NCI-H187 treated with DMSO at 0.1 percent for 48 hours (cell line): ENCODE data around the gene MFNG.
"Not testable (repeated sequence)": the region's sequence is repeated elsewhere in the genome, so short reads cannot be mapped to it uniquely, and the experiment has no call there.

Experiments used
- DNase-seq: peaks from one replicate; lab custom pipeline; 2025; lab: John Stamatoyannopoulos, UW

Gene MFNG

GRCh38 chr22:37486224-37486845 lies at the start of gene MFNG:
Gene MFNG (minus strand): TSS chr22:37486384. CDS start chr22:37486177, 207 bp downstream.
- DNase-seq = no peak

DNA sequence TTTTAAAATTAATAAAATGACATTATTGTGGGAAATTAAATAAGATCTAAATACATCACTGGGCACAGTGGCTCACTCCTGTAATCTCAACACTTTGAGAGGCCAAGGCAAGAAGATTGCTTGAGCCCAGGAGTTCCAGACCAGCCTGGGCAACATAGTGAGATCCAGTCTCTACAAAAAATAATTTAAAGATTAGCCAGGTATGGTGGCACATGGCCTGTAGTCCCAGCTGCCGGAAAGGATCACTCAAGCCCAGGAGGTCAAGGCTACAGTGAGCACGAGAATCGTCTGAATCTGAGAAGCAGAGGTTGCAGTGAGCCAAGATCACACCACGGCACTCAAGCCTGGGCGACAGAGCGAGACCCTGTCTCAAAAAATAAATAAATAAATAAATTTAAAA lies 49.0 kb upstream of the MFNG start:
- no peak for DNase-seq

DNA sequence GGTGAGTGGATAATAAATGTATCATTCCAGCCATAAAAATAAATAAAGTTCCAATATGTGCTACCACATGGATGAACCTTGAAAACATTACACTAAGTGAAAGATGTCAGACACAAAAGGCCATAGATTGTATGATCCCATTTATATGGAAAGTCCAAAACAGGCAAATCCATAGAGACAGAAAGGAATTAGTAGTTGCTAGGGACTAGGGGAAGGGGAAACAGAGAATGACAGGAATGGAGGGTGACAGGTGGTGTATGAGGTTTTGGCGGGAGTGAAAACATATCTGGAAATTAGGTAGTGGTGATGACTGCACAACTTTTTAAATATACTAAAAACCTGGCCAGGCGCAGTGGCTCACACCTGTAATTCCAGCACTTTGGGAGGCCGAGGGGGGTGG lies 48.3 kb upstream of the MFNG start:
- no peak for DNase-seq

- no peak for DNase-seq
Observed at GRCh38 chr22:37533995-37534394, 47.8 kb upstream of the MFNG start.

GRCh38 chr22:37529652-37530345 lies 43.6 kb upstream of the MFNG start:
- DNase-seq = no peak

DNA sequence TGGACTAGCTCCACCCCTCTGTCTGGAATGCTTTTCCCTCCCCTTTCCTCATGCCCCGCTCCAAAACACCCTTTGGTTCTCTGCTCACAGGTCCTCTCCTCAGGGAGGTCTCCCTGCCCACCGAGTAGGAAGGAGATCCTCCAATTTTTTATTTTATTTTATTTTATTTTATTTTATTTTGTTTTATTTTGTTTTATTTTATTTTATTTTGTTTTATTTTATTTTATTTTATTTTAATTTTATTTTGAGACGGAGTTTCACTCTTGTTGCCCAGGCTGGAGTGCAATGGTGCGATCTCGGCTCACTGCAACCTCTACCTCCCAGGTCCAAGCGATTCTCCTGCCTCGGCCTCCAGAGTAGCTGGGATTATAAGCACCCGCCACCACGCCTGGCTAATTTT lies 41.8 kb upstream of the MFNG start:
- not testable (repeated sequence) for DNase-seq

DNA sequence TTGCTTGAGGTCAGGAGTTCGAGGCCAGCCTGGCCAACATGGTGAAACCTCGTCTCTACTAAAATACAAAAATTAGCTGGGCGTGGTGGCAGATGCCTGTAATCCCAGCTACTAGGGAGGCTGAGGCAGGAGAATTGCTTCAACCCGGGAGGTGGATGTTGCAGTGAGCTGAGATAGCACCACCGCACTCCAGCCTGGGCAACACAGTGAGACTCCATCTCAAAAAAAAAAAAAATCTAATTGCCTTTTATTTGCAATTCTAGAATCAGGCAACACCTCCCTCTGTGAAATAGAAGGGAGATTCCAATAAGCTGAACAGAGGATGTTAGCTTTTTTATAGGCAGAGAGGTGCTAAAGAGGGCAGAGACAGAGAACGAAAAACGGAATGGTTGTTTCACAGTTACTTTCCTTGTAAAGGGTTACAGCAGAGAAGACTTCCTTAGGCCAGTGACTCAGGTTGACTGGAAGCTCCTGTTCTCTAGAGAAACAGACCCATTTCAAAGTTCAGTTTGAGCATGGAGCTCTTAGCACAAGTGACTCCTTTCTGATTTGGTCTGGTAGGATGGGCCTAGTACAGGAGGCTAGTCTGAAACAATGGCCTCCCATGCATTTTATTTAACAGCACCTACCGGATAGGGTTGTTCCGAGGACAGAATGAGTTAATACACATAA lies 41.0 kb upstream of the MFNG start:
- not testable (repeated sequence) for DNase-seq

DNA sequence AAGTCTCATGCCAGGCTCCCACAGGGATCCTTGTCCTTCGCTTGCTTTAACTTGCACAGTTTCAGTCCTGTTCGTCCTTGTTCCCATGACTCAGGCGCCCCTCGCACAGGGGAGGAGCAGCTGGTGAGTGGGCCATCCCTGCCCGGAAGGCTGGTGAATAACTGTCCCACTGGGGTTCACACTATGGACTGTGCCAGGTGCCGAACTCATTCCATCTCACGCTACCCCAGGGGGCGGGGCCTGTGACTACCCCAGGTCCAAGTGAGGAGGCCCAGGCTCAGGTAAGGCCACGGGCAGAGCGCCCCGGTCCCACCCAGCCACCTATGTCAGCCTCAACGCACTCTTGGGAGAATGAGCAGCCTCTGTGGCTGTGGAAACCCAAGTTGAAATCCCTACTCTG lies 40.2 kb upstream of the MFNG start:
- no peak for DNase-seq

DNA sequence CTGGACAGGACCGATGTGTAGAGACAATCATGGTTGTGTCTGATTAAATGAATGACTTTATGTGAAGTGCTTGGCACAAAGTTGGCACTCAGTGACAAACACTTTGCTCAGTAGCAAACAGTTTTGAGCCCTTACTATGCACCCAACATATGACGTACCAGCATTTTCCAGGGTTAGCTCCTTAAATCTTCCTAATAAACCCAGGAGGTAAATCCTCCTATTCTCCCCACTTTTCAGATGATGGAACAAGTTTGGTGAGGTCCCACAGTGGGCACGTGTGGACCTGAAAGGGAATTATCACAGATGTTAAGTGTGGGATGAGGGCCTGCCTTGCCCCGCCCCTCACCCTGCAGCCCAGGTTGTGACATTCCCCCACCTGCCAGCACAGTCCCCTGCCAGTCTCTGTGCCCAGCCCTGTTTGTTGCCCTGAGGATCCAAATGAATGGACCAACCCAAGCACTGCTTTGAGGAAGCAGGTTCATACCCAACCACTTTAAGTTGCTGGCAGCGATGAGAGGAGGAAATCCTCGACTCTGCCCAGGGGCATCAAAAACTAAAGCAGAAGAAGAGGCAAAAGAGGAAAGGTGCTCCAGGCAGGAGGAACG lies 39.7 kb upstream of the MFNG start:
- DNase-seq = no peak

- no peak for DNase-seq
Observed at GRCh38 chr22:37525073-37525745, 39.0 kb upstream of the MFNG start.

- DNase-seq = no peak
Observed at GRCh38 chr22:37522482-37522881, 36.3 kb upstream of the MFNG start.

- no peak for DNase-seq
Observed at GRCh38 chr22:37521236-37521739, 35.1 kb upstream of the MFNG start.

DNA sequence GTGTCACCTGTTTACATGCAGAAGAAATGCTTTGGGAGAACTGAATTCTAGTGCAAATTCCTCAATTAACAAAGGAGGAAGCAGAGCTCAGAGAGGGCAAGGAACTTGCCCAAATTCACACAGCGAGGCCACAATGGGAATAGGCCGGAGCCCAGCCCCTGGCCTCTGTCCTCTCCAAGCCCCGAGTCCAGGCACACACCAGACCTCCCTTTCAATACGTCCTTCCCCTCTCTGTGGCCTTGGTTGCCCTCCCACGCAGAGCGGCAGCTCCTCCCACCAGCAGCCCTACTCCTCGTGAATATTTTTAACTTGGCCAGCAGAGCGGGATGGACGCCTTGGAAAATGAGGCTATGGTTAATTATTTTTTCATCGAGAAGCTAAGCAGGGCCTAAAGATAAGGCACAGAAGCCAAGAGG lies 34.6 kb upstream of the MFNG start:
- no peak for DNase-seq

DNA sequence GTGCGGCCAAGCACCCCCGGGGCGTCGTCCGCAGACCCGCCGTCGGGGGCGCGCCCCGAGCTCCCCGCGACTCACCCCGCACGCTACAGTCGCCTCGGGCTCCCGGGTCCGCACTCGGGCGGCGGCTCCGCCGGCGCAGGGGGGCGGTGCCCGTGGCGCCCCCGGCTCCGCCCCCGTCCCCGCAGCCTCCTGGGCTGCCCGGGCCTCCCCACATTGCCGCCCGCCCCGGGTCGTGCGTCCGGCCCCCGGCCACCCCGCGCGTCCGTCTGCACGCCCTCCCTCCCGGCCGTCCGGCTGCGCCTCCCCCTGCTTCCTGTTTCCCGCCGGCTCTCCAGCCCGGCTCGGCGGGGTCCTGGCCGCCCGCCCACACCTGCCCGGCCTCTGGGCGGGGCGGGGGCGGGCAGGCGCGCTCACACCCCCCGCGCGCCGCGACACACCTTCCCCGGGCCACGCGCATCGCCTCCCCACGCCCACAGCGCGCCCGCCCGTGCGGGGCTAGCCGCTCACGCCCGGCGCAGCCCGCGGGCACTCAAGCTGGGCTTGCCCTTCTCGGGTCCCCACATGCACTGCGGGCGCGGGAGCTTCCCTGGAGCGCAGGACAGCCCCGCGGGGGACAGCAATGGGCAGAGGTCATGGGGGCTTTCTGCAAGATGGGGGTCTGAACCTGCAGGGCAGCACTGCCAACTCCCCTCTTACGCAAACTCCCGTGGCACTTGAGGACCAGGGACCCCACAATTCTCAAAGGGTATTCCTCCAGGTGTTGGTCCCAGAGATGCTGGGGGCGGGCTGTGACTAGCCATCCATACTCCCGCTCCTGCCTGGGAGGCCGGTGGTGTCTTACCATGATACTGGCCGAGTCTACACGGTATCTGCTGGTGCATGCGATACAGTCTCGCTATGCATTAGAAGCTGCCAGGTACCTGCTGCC lies 33.3 kb upstream of the MFNG start, which contains the start of gene CARD10:
Gene CARD10 (minus strand): TSS at position 148 of the 928 bp plus-strand sequence. CDS start 215 bp downstream, outside the sequence.
- no peak for DNase-seq

DNA sequence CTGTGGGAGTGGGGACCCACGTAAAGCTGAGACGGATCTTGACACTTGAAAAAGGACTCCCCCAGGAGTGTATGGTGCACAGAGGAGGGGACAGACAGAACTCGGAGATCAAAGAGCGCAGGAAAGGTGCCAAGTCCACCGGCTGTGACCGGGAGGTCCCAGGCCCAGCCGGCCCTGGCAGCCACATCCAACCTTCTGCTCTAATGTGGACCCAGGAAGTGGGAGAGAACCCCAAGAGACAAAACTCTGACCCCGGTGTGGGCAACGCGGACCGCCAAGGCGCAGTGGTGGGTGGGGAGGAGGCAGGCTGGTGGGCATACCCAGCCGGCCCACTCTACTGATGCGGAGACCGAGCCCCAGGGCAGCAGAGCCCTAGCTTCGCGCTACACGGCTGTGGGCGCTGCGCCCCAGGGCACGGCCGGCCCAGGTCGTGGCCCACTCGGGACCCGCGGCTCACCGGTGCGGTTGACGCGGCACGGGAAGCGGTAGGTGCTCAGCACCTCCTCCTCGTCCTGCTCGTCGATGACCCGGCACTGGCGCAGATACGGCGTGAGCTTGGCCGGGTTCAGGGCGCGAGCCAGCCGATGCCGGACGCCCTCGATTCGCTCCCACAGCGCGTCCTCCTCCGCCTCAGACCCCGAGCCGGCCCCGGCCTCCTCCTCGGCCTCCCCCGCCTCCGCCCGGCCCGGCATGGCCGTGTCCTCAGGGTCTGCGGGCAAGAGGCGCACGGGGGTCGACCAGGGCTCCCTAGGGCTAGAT lies 32.5 kb upstream of the MFNG start:
- DNase-seq = no peak

DNA sequence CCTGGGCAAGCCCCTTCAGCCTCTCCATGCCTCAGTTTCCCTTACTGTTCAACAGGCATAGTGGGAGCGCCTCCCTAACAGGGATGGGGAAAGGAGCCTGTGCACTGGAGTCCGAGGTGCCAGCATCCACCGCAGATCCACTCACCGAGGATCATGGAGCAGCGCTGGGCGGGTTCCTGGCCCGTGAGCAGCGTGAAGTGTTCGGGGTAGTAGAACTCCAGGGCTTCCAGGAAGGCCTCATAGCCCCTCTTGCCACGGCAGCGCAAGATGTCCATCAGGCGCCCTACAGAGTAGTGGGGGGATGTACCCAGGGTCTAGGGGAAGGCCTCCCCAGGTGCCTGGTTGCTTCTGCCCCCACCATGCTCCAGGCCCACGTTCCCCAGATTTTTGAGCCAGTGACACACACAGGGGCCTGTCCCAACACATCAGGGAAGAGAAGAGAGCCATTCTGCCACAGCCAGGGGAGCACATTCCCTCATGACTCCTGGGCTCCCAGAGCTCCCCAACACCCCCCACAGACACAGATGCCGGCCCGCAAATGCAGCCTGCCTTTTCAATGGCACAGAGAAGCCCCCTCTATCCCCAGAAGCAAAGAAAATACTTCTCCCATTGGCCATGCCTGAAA lies 31.8 kb upstream of the MFNG start:
- no peak for DNase-seq

GRCh38 chr22:37516456-37516855 lies 30.3 kb upstream of the MFNG start:
- DNase-seq = no peak

DNA sequence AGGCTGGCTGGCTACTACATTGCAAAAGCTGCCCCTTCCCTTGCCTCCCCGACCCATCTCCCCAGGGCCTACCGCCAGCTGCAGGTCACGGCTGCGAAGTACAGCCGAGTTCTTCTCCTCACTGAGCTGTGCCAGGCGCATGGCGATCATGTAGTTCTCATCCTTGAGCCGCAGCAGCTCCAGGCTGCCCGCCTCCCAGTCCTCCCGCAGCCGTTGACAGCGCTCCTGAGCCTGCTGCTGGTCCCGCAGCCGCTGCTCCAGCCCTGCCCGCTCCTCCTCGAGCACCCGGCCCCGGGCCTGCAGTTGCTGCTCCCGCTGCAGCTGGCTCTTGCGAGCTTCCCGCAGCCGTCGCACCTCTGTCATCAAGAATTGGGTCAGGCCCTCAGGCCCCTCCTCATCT lies 29.7 kb upstream of the MFNG start:
- no peak for DNase-seq

GRCh38 chr22:37514526-37515051 lies 28.4 kb upstream of the MFNG start:
- DNase-seq = no peak
